Measurements from ENCODE around the gene DIPK1B. TPM values are rescaled to one million over a fixed set of nuclear protein-coding genes. Genes with fewer than 3 reads are reported as not detected.
"Not testable (repeated sequence)": the region's sequence is repeated elsewhere in the genome, so short reads cannot be mapped to it uniquely, and the experiment has no call there.

Gene DIPK1B
- polyA plus RNA-seq, 3 donors: 6.0 to 12.8 (median 8.7) TPM

DNA sequence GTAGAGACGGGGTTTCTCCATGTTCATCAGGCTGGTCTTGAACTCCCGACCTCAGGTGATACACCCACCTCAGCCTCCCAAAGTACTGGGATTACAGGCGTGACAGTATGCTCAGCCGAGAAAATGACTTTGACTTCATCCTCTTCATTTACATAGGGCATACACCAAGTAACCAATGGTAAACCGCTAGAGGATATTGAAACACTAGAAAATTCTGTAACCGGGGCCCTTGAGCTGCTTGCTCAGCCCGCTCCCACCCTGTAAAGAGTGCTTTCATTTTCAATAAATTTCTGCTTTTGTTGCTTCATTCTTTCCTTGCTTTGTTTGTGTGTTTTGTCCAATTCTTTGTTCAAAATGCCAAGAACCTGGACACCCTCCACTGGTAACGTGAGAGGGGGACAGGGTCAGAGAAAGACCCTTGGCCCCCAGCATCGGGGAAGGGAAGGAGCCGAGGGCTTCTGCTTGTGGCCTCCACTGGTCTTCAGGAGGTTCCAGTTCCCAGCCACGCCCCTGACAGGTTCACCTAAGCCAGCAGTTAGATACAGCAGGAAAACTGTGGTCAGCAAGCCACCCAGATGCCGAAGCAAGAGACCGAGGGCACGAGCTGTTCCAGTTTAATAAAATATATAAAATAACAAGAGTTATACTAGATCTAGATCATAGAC, 53.5 kb downstream of the DIPK1B start:
- H3K27ac ChIP-seq (ENCODE audit: low read depth, low read length): not testable (repeated sequence)
- WGBS, 3 donors: 77 to 85% (median 80%) methylated on average over 14 of the region's 14 CpGs

DNA sequence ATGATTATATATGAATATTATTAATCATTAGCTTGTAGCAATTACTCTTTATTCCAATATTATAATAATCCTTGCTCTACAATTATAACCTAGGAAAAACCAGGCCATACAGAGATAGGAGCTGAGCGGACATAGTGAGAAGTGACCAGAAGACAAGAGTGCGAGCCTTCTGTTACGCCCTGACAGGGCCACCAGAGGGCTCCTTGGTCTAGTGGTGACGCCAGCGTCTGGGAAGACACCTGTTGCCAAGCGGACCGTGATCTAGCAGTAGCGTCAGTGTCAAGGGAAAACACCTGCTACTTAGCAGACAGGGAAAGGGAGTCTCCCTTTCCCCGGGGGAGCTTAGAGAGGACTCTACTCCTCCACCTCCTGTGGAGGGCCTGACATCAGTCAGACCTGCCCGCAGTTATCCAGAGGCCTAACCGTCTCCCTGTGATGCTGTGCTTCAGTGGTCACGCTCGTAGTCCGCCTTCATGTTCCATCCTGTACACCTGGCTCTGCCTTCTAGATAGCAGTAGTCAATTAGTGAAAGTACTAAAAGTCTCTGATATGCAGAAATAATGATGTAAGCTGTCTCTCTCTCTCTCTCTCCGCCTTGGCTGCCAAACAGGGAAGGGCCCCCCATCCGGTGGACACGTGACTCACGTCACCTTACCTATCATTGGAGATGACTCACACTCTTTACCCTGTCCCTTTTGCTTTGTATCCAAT, 54.2 kb downstream of the DIPK1B start:
- not testable (repeated sequence) for H3K27ac ChIP-seq (ENCODE audit: low read depth, low read length)
- 43 to 46% (median 44%) methylated on average over 15 to 18 of the region's 18 CpGs for WGBS, 3 donors

- 6 to 11% (median 7%) methylated on average over 15 to 16 of the region's 16 CpGs for WGBS, 3 donors
- H3K27ac ChIP-seq (ENCODE audit: low read depth, low read length): no peak overlapping the region
Measured at GRCh38 chr9:136769710-136770191, 57.4 kb downstream of the DIPK1B start.

- H3K27ac ChIP-seq (ENCODE audit: low read depth, low read length): no peak overlapping the region
- 71 to 79% (median 78%) methylated on average over 3 of the region's 3 CpGs for WGBS, 3 donors
Measured at GRCh38 chr9:136771907-136772415, 59.6 kb downstream of the DIPK1B start.

DNA sequence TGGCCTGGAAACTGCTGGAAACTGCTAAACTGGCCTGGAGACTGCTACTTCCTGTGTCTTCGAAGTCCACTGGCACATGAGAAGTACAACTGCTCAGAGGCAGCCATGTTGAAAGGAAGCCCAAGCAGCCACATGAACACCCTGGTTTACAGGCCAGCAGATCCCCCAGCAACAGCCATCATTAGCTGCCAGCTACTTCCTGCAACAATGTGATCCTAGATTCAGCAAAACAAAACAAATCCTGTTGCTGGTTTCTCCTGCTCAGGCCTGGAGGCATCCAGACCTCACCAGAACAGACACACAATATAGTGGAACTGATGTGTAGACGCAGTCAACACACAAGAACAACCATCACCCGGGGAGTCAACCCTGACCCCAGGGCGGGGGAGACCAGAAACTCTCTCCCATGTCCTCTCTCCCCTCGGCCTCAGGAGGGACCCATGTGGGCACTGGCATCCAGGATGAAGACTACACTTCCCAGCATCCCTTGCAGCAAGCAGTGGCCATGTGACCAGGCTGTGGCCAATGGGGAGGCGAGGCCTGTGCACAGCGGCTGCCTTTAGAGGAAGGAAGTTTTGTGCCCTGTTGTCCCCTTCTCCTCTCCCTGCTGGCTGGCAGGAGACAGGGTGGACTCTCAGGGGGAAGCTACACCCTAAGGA, 61.1 kb downstream of the DIPK1B start:
- 72 to 81% (median 77%) methylated on average over 7 of the region's 7 CpGs for WGBS, 3 donors
- H3K27ac ChIP-seq (ENCODE audit: low read depth, low read length): no peak overlapping the region

Other genes with a start within 250 kb of the DIPK1B start
- gene SEC16A, start 229.5 kb upstream of the DIPK1B start, polyA plus RNA-seq: 10 to 100 TPM; 23.1 to 34.9 (median 30.9) TPM
- 10 to 100 TPM; 10.4 to 35.7 (median 25.0) TPM for gene NOTCH1, start 166.5 kb upstream of the DIPK1B start, polyA plus RNA-seq
- gene EGFL7, start 49.7 kb upstream of the DIPK1B start, polyA plus RNA-seq: 100 to 1,000 TPM in 2 of 3 donors, 10 to 100 TPM in 1; 34.4 to 456 (median 158) TPM
- 1,000 to 10,000 TPM in 1 of 3 donors, 100 to 1,000 TPM in 2; 261 to 1,820 (median 416) TPM for gene AGPAT2, start 25.1 kb upstream of the DIPK1B start, polyA plus RNA-seq
- gene LCN10, start 30.4 kb downstream of the DIPK1B start, polyA plus RNA-seq: 10 to 100 TPM in 2 of 3 donors, 1 to 10 TPM in 1; 3.2 to 28.6 (median 15.9) TPM
- gene LCN6, start 36.0 kb downstream of the DIPK1B start, polyA plus RNA-seq: 10 to 100 TPM in 2 of 3 donors, 1 to 10 TPM in 1; 4.7 to 48.0 (median 39.0) TPM
- not detected for gene LCN8, start 45.7 kb downstream of the DIPK1B start, polyA plus RNA-seq
- not detected for gene LCN15, start 51.9 kb downstream of the DIPK1B start, polyA plus RNA-seq
- 10 to 100 TPM; 74.4 to 89.2 (median 81.8) TPM for gene TMEM141, start 78.8 kb downstream of the DIPK1B start, polyA plus RNA-seq
- 1 to 10 TPM in 1 of 3 donors, under 1 TPM in 2; 0.42 to 3.1 (median 0.79) TPM for gene CCDC183, start 83.8 kb downstream of the DIPK1B start, polyA plus RNA-seq
- 10 to 100 TPM; 51.5 to 55.7 (median 54.4) TPM for gene RABL6, start 95.4 kb downstream of the DIPK1B start, polyA plus RNA-seq
- 1 to 10 TPM; 1.2 to 4.0 (median 1.7) TPM for gene AJM1, start 129.9 kb downstream of the DIPK1B start, polyA plus RNA-seq
- gene PHPT1, start 136.8 kb downstream of the DIPK1B start, polyA plus RNA-seq: 100 to 1,000 TPM; 141 to 146 (median 143) TPM
- 1 to 10 TPM; 4.9 to 9.8 (median 7.2) TPM for gene MAMDC4, start 139.8 kb downstream of the DIPK1B start, polyA plus RNA-seq
- gene EDF1, start 153.7 kb downstream of the DIPK1B start, polyA plus RNA-seq: 100 to 1,000 TPM; 351 to 391 (median 379) TPM
- gene TRAF2, start 173.9 kb downstream of the DIPK1B start, polyA plus RNA-seq: 1 to 10 TPM; 4.0 to 7.2 (median 4.7) TPM
- gene FBXW5, start 232.2 kb downstream of the DIPK1B start, polyA plus RNA-seq: 100 to 1,000 TPM; 102 to 173 (median 139) TPM
- gene C8G, start 232.7 kb downstream of the DIPK1B start, polyA plus RNA-seq: 1 to 10 TPM in 1 of 3 donors, under 1 TPM in 1, not detected in 1; 0.85 to 1.1 TPM
- 1 to 10 TPM in 1 of 3 donors, under 1 TPM in 1, not detected in 1; 0.67 to 1.4 TPM for gene LCN12, start 239.7 kb downstream of the DIPK1B start, polyA plus RNA-seq

Measured in adipose tissue (tissue), 3 donors.